Brain pericyte (primary cell): ENCODE results near the gene FBXO8.
"Not testable (repeated sequence)": the region's sequence is repeated elsewhere in the genome, so short reads cannot be mapped to it uniquely, and the experiment has no call there.

Experiments
- DNase-seq: peaks from one replicate; pipeline ENCODE4 v3.0.0-alpha.2; 2012; ENCODE audit warnings: low read depth, low spot score

FBXO8 gene, protein sequence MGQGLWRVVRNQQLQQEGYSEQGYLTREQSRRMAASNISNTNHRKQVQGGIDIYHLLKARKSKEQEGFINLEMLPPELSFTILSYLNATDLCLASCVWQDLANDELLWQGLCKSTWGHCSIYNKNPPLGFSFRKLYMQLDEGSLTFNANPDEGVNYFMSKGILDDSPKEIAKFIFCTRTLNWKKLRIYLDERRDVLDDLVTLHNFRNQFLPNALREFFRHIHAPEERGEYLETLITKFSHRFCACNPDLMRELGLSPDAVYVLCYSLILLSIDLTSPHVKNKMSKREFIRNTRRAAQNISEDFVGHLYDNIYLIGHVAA

DNA sequence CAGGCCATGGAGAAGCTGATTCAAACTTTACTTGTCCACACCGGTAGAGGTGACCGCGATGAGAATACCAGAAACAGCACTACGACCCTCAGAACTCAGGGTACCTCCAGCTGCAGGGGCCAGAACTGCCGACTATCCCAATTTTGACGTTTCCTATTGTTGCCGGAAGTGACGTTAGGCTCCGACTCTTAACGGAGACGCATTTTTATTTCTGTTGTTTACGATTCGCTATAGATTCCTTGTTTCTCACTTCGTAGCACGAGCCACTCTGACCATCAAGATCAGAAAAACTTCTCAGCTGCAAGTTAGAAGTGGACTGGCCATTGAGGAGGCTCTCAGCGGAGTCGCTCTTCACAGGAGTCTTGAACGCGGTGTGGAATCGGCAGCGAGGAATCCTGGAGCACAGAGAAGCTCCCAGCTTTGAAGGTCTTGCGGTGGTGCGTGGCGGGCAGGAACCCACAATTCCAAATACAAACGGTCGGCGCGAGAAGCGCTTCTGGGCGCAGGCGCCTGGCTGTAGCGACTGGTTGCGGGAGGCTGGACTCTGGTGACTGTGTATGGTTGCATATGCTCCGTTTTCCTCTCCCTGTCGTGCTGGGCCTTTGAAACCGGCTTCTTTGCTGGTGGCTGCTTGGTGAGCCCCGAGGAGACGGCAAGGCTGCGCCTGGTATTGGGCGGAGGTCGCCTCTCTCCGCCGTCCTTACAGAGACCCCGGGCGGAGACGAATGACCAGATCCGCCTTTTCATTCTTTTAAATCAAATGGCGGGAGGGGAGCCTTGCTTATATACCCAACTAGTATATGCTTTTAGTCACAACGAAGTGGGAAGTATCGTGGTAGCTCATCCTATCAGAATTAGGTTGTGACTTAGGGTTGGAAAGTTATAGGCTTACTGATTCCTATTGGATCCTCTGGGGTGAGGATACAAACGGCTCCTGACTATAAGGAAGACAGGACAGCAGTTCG is at the start of gene FBXO8, which contains the start of gene CEP44:
TSS of gene FBXO8 (minus strand) at position 161 of the 965 bp plus-strand sequence. CDS start 20,575 bp downstream, outside the sequence.
TSS of gene CEP44 (plus strand) at position 405 of the 965 bp plus-strand sequence. CDS start 15,211 bp downstream, outside the sequence.
- DNase-seq: peak; percentile 77

DNA sequence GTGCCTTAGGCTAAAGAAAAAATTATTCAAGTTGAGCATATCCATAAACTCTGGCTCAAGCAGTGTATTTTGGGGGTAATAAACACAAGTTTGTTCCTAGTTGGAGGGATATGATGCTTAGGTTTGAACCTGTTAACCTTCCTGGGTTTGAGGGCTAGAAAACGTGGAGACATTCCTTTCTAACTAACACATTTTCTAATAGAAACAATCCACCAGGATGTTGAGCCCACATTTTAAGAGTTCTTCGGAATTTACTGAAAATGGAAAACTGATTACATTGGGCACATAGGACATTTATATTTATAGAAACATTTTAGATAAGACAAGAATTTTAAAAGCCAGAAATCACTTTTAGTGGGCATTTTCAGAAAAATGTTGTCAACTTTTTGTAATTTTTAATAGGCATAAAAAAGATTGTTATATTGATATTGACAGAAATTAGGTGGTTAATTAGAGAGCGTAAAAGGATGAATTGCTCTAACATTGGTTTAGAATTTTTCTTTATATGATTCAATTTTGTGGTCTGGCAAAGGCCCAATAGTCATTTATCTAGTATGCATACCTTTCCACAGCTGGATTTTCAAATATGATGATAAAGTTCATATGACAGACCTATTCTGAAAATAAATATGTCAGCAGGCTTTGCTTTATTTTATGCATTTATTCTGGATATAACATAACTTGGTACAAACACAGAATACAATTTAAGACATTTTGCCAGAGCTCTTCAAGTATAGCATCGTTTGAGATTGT is 49.5 kb upstream of the FBXO8 start:
- DNase-seq: no peak

DNA sequence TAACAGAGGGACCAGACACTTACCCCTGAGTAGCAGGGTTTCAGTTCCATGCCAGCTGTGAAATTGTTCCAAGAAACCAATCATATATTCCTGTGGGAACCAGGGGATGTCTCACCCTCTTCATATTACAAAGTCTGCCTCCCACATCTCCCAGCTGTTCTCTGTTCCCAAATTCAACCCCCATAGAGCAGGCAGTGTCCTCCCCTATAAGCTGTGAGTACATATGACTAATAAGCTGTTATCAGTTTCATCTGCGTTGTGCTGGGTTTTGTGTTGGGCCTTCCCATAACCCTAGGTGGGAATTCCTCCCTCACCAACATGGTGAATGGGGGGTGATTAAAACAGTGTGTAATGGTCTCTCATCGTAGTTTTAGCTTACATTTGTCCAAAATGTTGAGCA is 41.3 kb upstream of the FBXO8 start:
- no peak for DNase-seq

DNA sequence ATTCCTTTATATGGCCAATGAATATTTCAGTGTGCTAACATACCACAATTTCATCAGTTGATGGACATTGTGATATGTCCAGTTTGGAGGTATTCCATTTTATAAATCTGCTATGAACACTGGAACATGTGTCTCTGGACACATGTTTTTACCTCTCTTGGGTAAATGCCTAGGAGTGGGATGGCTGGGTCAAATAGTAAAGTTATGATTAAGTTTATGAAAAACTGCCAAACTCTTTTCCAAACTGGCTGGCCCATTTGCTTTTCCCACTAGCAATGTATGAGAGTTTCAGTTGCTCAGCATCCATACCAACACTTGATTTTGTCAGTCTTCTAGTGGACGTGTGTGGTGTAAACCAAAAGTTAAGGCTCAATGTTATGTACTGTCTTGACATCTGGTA is 40.8 kb upstream of the FBXO8 start:
- no peak for DNase-seq

DNA sequence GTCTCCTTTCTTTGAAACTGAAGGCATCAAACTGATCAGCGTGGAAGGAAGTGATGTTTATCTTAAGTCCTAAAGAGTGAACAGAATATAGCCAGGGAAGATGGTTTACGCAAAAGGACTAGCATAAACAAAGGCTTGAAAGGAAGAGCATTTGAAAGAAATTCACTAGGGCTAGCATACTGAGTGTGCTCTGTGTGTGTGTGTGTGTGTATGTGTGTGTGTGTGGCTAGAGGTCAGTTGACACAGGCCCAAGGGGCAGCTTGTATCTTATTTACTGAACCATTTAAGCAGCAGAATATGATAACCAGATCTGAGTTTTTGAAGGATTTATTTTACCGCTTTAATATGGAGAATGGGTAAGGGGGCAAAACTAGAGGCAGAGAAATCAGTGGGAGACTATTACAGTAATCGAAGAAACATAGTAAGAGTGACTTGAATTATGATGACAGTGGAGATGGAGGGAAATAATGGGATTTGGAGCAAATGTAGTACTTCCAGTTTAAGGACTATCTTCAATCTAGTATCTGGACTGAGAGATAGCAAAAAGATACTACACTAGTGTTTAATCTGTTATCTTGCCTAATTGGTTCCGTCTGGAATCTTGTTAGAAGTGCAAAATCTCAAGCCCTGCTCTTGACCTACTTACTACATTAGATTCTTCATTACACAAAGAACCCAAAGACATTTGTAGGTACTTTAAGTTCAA is 37.2 kb upstream of the FBXO8 start:
- DNase-seq: no peak

DNA sequence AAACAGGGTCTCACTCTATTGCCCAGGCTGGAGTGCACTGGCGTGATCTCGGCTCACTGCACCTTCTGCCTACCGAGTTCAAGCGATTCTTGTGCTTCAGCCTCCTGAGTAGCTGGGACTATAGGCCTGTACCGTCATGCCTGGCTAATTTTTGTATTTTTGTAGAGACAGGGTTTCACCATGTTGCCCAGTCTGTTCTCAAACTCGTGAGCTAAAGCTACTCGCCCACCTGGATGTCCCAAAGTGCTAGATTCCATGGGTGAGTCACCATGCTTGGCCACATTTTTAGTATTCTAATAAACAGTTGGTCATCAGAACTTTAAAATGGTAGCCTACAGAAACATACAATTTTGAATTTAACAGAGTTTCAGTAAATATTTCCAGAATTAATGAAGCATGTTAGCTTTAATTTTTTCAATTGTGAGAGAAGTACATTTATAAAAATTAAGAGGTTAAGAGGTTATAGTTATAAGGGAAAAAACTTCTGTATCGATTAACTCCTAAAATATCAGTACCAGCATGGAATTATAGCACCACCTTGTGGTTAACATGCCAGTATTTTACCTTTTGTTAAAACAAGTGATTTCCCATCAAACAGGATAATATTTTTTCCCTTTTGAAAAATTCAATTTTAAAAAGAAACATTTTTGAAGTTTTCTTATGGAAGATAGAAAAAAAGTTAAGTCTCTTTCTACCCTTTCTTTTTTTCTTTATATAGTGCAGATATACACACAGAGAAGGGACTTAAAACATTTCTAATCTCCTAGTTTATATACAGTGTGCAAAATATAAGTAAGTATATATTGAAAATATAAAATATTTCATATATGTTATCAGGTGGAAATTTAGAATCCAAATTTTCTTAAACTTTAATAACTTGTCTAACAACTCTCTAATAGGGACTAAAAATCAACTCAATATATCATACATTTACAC is 35.6 kb upstream of the FBXO8 start:
- DNase-seq: no peak

DNA sequence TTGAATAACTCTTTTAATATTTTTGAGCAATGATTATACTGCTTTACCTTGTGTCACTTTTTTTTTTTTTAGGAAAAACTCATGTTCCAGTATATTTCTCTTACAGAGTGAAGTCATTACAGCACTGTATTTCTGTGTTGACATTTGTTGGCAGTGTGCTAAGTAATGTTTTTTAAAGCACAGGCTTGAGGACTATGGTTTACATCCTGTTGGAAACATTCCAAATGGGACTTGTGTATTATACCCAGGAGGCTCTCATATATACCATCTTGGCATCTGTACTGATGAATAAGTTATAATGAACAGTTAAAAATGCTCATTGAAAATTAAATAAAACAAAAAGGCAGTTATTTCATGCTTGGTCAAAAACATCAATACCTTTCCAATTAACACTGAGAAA is 34.1 kb upstream of the FBXO8 start:
- no peak for DNase-seq

DNA sequence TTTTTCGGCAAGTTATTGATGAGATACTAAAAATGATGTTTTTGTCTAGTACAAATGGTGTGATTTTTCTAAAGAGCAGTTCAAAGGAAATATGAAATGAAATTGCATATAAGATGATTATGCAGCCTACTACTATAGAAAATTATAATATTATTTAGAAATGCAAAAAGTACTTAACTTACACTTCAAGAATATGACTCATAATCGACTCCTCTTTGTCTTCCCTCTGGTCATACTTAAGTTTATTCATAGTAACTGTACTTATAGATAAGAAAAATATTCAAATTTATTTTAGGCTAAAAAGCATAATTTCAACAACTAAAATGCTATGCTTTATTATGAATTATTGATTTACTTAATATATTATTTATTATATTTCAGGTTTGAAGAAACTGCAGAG is 33.5 kb upstream of the FBXO8 start:
- no peak for DNase-seq

DNA sequence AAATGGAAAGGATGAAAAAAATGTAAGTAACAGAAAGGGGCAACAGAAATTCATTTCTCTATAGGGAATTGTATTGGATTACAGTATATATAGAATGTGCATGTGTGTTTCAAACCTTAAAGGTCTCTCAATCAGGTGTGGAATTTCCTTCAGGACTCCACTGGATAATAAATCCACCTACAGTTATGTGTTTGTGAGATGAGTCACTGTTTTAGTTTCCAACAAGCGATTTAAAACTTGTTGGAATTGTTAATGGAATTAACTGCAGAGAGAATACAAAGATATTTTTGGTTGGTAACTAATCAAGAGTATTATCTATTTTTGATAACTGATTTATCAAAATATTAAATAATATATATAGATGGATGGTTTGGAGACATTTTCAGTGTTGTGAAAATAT is 33.1 kb upstream of the FBXO8 start:
- no peak for DNase-seq

DNA sequence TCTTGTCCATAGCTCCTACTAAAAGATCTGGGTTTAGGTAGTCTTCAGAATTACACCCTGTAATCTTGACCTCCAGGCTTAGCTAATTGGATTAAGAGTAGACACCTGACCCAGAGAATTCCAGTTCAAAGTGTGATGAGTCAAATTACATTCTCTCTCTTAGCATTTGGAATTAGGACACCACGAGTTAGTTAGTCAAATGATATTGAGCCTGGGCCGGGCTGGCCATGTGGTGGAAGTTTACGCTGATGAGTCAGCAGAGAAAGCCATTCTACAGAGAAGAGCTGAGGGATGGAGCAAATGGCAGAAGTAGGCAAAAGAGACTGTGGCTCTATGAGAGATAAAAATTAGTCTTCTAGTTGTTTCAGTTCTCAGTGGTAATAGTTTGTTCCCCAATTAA is 31.3 kb upstream of the FBXO8 start:
- no peak for DNase-seq

DNA sequence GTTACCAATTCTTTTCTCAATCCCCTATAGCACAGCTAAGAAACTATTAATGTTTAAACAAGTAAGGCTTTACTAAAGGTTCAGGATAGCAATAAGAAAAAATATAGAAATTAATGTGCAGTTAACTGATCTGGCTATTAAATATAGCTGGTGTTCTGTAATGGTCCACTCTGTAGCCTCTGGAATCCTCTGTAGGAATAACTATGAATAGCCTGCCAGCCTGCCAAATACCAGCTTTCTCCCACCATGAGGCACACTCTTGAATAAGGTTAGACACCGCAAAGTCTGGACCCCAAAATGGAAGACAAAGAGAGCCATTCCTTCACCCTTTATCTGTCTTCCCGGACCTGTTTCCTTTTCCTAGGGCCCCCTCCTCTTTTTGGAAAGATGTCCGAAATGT is 30.8 kb upstream of the FBXO8 start:
- DNase-seq: no peak

DNA sequence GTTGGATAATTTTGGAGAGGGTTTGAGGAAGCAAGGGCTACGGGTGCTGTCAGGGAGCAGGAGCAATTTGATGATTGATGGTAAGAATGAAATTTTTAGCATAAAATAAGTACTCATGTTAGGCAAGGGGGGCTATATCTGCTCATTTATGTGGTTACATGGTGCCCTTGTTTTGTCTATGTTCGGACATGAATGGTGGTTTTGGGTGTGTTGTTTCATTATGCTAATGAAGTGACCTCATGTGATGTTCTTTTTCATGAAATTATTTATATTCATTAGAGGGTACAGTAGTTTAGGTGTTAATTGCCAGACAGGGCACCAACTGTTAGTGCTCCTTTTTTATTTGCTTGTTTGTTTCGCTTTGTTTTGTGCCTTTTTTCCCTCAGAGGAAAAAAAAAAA is 29.5 kb upstream of the FBXO8 start:
- DNase-seq: no peak

DNA sequence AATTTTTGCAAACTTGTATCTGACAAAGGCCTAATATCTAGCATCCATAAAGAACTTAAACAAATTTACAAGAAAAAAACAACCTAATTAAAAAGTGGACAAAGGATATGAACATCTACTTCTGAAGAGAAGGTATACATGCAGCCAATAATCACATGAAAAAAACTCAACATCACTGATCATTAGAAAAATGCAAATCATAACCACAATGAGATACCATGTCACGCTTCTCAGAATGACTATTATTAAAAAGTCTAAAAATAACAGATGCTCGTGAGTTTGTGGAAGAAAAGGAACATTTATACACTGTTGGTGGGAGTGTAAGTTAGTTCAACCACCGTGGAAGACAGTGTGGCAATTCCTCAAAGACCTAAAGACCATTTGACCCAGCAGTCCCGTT is 24.2 kb upstream of the FBXO8 start:
- no peak for DNase-seq

DNA sequence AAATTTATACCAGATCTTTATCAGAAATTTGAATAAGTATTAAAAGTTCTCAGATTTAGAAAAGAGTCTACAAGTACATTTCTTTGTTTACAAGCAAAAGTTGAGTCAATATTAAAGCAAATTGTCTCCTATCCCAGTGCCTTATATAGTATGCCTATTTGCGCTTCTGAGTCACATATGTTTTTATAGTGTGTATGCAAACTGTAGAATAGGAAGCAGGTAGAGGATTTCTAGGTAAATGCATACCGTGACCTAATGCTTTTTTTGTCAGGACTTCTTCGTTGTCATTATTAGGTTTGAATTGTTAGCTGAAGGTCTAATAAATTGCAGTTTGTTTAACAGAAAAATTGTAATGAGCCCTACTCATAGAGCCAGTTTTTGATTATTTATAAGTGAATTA is 22.5 kb upstream of the FBXO8 start:
- no peak for DNase-seq

DNA sequence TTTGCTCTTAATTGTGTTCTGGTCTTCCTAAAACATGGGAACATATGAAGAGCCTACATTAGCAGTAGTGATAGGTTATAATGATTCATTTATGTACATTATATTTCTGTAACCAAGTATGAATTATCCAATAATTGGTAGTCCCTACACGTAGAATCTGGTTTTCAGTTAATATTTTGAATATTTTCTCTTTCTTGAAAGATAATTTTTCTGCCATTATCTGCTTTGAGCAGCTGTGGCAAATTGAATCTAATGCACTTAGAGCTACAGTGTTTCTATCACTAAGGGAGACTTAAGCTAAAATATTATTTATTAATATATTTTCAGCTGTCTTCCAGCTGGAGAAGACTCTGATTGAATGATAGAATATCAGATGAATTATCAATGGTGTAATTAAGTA is 21.2 kb upstream of the FBXO8 start:
- no peak for DNase-seq

DNA sequence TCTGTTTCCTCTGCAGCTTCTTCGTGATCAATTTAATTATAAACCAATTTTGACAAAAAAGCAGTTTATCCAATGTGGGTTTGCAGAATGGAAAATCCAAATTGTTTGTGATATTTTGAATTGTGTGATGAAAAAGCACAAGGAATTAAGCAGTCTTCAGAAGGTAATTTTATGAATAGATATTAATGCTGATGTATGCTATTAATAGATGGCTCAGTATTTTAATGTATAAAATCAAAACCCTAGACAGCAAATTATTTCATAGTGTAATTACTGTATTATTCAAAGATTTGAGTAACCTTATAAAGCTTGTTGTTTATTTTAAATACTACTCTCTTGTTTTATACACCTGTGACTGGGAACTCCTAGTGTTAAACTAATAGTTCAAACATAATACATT is 20.2 kb upstream of the FBXO8 start:
- no peak for DNase-seq

DNA sequence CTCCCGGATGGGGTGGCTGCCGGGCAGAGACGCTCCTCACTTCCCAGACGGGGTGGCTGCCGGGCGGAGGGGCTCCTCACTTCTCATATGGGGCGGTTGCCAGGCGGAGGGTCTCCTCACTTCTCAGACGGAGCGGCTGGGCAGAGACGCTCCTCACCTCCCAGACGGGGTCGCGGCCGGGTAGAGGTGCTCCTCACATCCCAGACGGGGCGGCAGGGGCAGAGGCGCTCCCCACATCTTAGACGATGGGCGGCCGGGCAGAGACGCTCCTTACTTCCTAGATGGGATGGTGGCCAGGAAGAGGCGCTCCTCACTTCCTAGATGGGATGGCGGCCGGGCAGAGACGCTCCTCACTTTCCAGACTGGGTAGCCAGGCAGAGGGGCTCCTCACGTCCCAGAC is 11.7 kb upstream of the FBXO8 start:
- not testable (repeated sequence) for DNase-seq

DNA sequence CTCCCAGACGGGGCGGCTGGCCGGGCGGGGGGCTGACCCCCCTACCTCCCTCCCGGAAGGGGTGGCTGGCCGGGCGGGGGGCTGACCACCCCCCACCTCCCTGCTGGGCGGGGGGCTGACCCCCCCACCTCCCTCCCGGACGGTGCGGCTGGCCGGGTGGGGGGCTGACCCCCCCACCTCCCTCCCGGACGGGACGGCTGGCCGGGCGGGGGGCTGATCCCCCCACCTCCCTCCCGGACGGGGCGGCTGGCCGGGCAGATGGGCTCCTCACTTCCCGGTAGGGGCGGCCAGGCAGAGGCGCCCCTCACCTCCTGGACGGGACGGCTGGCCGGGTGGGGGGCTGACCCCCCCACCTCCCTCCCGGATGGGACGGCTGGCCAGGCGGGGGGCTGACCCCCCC is 11.2 kb upstream of the FBXO8 start:
- not testable (repeated sequence) for DNase-seq

DNA sequence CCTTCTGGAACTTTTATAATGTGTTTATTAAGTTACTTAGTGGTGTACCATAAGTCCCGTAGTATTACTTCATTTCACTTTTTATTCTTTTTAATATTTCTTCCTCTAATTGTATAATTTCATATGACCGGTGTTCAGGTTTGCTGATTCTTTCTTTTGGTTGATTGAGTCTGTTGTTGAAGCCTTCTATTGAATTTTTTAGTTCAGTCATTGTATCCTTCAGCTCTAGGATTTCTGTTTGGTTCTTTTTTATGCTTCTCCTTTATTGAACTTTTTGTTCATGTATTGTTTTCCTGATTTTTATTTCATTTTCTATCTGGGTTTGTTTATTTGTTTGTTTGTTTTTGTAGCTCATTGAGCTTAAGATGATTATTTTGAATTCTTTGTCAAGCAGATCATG is 9.0 kb upstream of the FBXO8 start:
- DNase-seq: no peak

DNA sequence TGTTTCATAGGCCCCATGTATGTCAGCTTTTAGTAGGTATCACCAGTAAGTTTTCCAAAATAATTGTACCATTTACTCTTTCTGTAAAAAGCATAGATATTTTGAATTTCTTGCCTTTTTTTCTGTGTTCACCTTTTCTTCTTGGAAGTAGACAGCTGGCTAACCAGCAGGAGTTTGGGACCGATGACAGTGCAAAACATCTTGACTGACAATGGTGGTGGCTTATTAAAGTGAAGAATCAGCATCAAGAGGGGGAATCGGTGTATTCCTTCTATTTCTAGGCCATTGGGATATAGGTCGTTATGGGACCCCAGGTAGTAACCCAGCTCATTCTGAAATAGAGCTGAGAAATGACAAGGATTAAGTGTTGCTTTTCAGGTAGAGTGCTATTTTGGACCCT is 3.4 kb upstream of the FBXO8 start:
- no peak for DNase-seq
